Measurements from ENCODE around the gene NADSYN1.

DNA sequence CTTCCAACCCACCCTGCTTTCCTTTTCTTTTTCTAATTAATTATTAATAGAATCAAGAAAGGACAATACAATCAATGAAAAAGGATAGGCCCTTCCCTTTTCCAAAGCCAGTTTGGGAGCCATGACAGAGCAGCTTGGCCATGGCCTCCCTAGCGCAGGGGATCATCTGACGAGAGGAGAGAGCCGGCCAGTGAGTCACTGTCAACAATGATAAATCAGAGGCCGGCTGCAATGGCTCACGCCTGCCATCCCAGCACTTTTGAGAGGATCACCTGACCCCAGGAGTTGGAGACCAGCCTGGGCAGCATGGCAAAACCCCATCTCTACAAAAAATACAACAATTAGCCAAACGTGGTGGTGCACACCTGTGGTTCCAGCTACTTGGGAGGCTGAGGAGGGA, 46.5 kb downstream of the NADSYN1 start:
- TF ChIP-seq CTCF (conservative IDR thresholded peaks at IDR 0.05; ENCODE audit: low read depth in 2 of 2) (no peak), EZH2phosphoT487 (IDR thresholded peaks at IDR 0.05; ENCODE audit: unreplicated experiment) (no peak), STAT1 (IDR thresholded peaks at IDR 0.05; ENCODE audit: unreplicated experiment) (no peak), EZH2 (IDR thresholded peaks at IDR 0.05; ENCODE audit: low read depth, unreplicated experiment) (no peak), ZNF114 (CRISPR knock-in tag; IDR thresholded peaks at IDR 0.05) (no peak), POLR2AphosphoS5 (IDR thresholded peaks at IDR 0.05; ENCODE audit: low read depth) (no peak), JUNB (IDR thresholded peaks at IDR 0.05; ENCODE audit: unreplicated experiment) (no peak), ZNF331 (CRISPR knock-in tag; IDR thresholded peaks at IDR 0.05; ENCODE audit: low read depth) (no peak), CREB1 (CRISPR knock-in tag; IDR thresholded peaks at IDR 0.05; ENCODE audit: low read depth) (no peak), NANOG (IDR thresholded peaks at IDR 0.05; ENCODE audit: borderline replicate concordance) (no peak), ETS1 (IDR thresholded peaks at IDR 0.05) (no peak), ZNF462 (CRISPR knock-in tag; IDR thresholded peaks at IDR 0.05) (no peak)
- TF ChIP-seq, protein P1, sequence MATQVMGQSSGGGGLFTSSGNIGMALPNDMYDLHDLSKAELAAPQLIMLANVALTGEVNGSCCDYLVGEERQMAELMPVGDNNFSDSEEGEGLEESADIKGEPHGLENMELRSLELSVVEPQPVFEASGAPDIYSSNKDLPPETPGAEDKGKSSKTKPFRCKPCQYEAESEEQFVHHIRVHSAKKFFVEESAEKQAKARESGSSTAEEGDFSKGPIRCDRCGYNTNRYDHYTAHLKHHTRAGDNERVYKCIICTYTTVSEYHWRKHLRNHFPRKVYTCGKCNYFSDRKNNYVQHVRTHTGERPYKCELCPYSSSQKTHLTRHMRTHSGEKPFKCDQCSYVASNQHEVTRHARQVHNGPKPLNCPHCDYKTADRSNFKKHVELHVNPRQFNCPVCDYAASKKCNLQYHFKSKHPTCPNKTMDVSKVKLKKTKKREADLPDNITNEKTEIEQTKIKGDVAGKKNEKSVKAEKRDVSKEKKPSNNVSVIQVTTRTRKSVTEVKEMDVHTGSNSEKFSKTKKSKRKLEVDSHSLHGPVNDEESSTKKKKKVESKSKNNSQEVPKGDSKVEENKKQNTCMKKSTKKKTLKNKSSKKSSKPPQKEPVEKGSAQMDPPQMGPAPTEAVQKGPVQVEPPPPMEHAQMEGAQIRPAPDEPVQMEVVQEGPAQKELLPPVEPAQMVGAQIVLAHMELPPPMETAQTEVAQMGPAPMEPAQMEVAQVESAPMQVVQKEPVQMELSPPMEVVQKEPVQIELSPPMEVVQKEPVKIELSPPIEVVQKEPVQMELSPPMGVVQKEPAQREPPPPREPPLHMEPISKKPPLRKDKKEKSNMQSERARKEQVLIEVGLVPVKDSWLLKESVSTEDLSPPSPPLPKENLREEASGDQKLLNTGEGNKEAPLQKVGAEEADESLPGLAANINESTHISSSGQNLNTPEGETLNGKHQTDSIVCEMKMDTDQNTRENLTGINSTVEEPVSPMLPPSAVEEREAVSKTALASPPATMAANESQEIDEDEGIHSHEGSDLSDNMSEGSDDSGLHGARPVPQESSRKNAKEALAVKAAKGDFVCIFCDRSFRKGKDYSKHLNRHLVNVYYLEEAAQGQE (IDR thresholded peaks at IDR 0.05; ENCODE audit: unreplicated experiment): no peak

Measured in GM23338 (cell line).